Heart left ventricle (tissue), 16 donors: ENCODE measurements around the gene MRRF. TPM values are rescaled to one million over a fixed set of nuclear protein-coding genes. Genes with fewer than 3 reads are reported as not detected.

Experiments
- ATAC-seq, 4 donors: fragments of 200-7000 bp; cut with Tn5 transposase; one replicate each; pipeline ENCODE4 v1.9.1; 2020 to 2022; ENCODE audit warnings: moderate library complexity in 4 of 4, mild to moderate bottlenecking in 3 of 4, moderate number of reproducible peaks in 1 of 4
- DNase-seq, 5 donors: peaks; one replicate each; pipeline ENCODE4 v3.0.0-alpha.2; 2020
- H3K27ac ChIP-seq, 12 donors: fragments of 200-600 bp; sonication (generic) in 4 of 12; one replicate each; pipeline versions ENCODE4 v1.5.0 to v1.8.0; 2016 to 2022; ENCODE audit warnings: mild to moderate bottlenecking in 2 of 12
- H3K27me3 ChIP-seq, 9 donors: fragments of 200-600 bp; sonication (generic) in 2 of 9; one replicate each; pipeline versions ENCODE4 v1.5.1 to v1.8.0; 2016 to 2022; ENCODE audit warnings: mild to moderate bottlenecking in 3 of 9
- H3K36me3 ChIP-seq, 9 donors: fragments of 200-600 bp; sonication (generic) in 2 of 9; one replicate each; pipeline versions ENCODE4 v1.5.0 to v1.8.0; 2018 to 2022; ENCODE audit warnings: mild to moderate bottlenecking in 2 of 9
- H3K4me1 ChIP-seq, 12 donors: fragments of 200-600 bp; sonication (generic) in 4 of 12; one replicate each; pipeline versions ENCODE4 v1.5.0 to v1.8.0; 2016 to 2022; ENCODE audit warnings: mild to moderate bottlenecking in 3 of 12
- H3K4me3 ChIP-seq, 12 donors: fragments of 200-600 bp; sonication (generic) in 4 of 12; one replicate each; pipeline versions ENCODE4 v1.5.0 to v1.8.0; 2017 to 2022; ENCODE audit warnings: mild to moderate bottlenecking in 9 of 12, moderate library complexity in 4 of 12
- H3K9me3 ChIP-seq, 12 donors: fragments of 200-600 bp; sonication (generic) in 4 of 12; one replicate each; pipeline versions ENCODE4 v1.5.0 to v1.8.0; 2016 to 2022; ENCODE audit warnings: mild to moderate bottlenecking in 1 of 12
- CTCF ChIP-seq, 12 donors: fragments of 200-600 bp; sonication (generic) in 4 of 12; IDR thresholded peaks; one replicate each; pipeline versions ENCODE4 v1.5.0 to v1.8.0; 2018 to 2022; ENCODE audit warnings: antibody characterized with exemption in 12 of 12, mild to moderate bottlenecking in 5 of 12
- POLR2A ChIP-seq, 2 donors: fragments of 450-650 bp; IDR thresholded peaks; one replicate each; pipeline ENCODE4 v1.6.1; 2017; ENCODE audit warnings: antibody characterized with exemption in 2 of 2, mild to moderate bottlenecking in 2 of 2, moderate library complexity in 2 of 2
- WGBS, 4 donors: extraction: QIAGEN DNeasy Blood & Tissue Kit in 2 of 4; methylation state at CpG; one replicate each; pipeline versions ENCODE4 v1.1.5 to v1.1.7; 2013 to 2018; 5-methylcytosine and 5-hydroxymethylcytosine counted together
- intact Hi-C, 10 donors: fragments of 100-400 bp; cut with DNase I; formaldehyde crosslinking; loops; one replicate each; pipeline versions ENCODE4 v1.11.1 to v1.14.2; 2022
- polyA plus RNA-seq, 2 donors: library from polyadenylated mRNA; stranded (reverse); fragments of 200-250 nt; gene quantifications; one replicate each; pipeline ENCODE4 v1.2.3, GENCODE V29; 2013
- total RNA-seq, 9 donors: library from RNA; depleted of rRNA in 2 of 9; stranded (reverse); fragments of >200 nt in 2 of 9; fragmentation: NEBNext Ultra II Directional in 3 of 9; extraction: Animal tissue kit (Norgen Biotek cat#: 25700) in 3 of 9; gene quantifications; one replicate each; pipeline versions ENCODE4 v1.1.0 to v1.2.4, GENCODE V29; 2016 to 2023
- donor health status: ischemic (EF 13 %, LVEDD 7.1; RV severe dilation, severe dysfunction).
- donor health status: healthy with polysubstance abuse.
- donor health status: DM: no; HTN: yes; CAD: no.
- donor health status: DM: no; HTN: no; CAD: no.
- donor health status: ischemic (EF 25% LVEDD 6.9; RV normal size, moderate dysfunction).
- donor health status: ischemic (EF 25% LVEDD 5.7; RV mildly dilated, moderate dysfunction).
- donor health status: healthy.
- donor health status: DM: yes; HTN: yes; CAD: no.
- donor health status: ischemic (EF 35%, LVEDD 5.7; RV mildly dilated, moderate dysfunction).
- donor health status: nonischemic (EF 11% LVEDD 7.7; RV severe dilation, severe dysfunction).
- donor health status: DM: yes; HTN: yes; CAD: no.
- donor health status: PGD.
- donor health status: ischemic (EF 29% LVEDD 5.4; RV normal size, mild dysfunction).
- donor health status: nonischemic (EF 23%, LVEDD 6.1; RV moderate dilation, normal function).

Gene MRRF
- total and polyA plus RNA-seq, 11 donors, result 27.0 to 48.1 (median 36.0) TPM

- no peak for TF ChIP-seq POLR2A (IDR thresholded peaks at IDR 0.05)
- TF ChIP-seq CTCF (IDR thresholded peaks at IDR 0.05), result no peak
- DNase-seq, result peak; percentile 61 to 88 (median 76)
- 63 to 77% (median 73%) methylated on average over 1 of the region's 1 CpG for WGBS, 4 donors
- peaks cover 0 to 49% (median 43%) of the 10 kb centered on the region in 9 donors for H3K36me3 ChIP-seq
- no peaks in the 10 kb centered on the region for H3K27me3 ChIP-seq
- ATAC-seq, result peak in 3 of 4 donors; percentile 41 to 67 (median 49)
- H3K9me3 ChIP-seq, result no peaks in the 10 kb centered on the region
- peaks cover 19 to 52% (median 41%) of the 10 kb centered on the region in 12 donors for H3K4me1 ChIP-seq
- no peak overlapping the region for H3K4me3 ChIP-seq
- intact Hi-C loops, result loop anchor here in 5 of 10 donors (5.0 to 10.0 kb wide), 5 partner anchors 83 to 137 kb away; partner anchors contain the start of genes MORN5 (in 2 of the 5) and NDUFA8 (in 2 of the 5)
- peak overlapping the region in 7 of 12 donors; percentile 8 to 97 (median 19) for H3K27ac ChIP-seq
Measured at GRCh38 chr9:122261469-122261881, 3.2 kb upstream of the MRRF start.

- Histone ChIP-seq H3K27ac (peak overlapping the region in 6 of 12 donors; percentile 17 to 97 (median 20)), H3K27me3 (no peaks in the 10 kb centered on the region), H3K4me1 (peaks cover 19 to 52% (median 42%) of the 10 kb centered on the region in 12 donors), H3K9me3 (no peaks in the 10 kb centered on the region), H3K36me3 (peaks cover 0 to 44% (median 38%) of the 10 kb centered on the region in 9 donors), H3K4me3 (no peak overlapping the region)
- no peak for DNase-seq
- intact Hi-C loops, result loop anchor here in 5 of 10 donors (5.0 to 10.0 kb wide), 5 partner anchors 83 to 137 kb away; partner anchors contain the start of genes MORN5 (in 2 of the 5) and NDUFA8 (in 2 of the 5)
- WGBS, 4 donors, result 88 to 96% (median 91%) methylated on average over 1 of the region's 1 CpG
- ATAC-seq, result no peak
- no peak for TF ChIP-seq POLR2A (IDR thresholded peaks at IDR 0.05)
Measured at GRCh38 chr9:122262073-122262472, 2.6 kb upstream of the MRRF start.

- Histone ChIP-seq H3K9me3 (no peaks in the 10 kb centered on the region), H3K36me3 (peaks cover 0 to 28% (median 22%) of the 10 kb centered on the region in 9 donors), H3K27ac (peak overlapping the region; percentile 78 to 97 (median 94)), H3K4me3 (peak overlapping the region; percentile 52 to 77 (median 72)), H3K4me1 (peaks cover 19 to 61% (median 44%) of the 10 kb centered on the region in 12 donors), H3K27me3 (no peaks in the 10 kb centered on the region)
- peak in 3 of 4 donors; percentile 30 to 50 (median 48) for ATAC-seq
- DNase-seq, result no peak
- intact Hi-C loops, result loop anchor here in 6 of 10 donors (2.0 to 10.0 kb wide), 7 partner anchors 81 to 139 kb away; partner anchors contain the start of genes MORN5 (in 3 of the 6) and NDUFA8 (in 3 of the 6)
- no peak for TF ChIP-seq CTCF (IDR thresholded peaks at IDR 0.05)
- no peak for TF ChIP-seq POLR2A (IDR thresholded peaks at IDR 0.05)
- WGBS, 4 donors, result 10 to 14% (median 13%) methylated on average over 13 of the region's 13 CpGs
Measured at GRCh38 chr9:122263699-122264349, 858 bp upstream of the MRRF start.

GRCh38 chr9:122265149-122265915 lies 650 bp downstream of the MRRF start:
- H3K4me3 ChIP-seq, result peak overlapping the region; percentile 52 to 77 (median 72)
- H3K36me3 ChIP-seq, result peaks cover 0 to 14% (median 8%) of the 10 kb centered on the region in 9 donors
- intact Hi-C loops, result loop anchor here in 7 of 10 donors (2.0 to 10.0 kb wide), 7 partner anchors 79 to 141 kb away; partner anchors contain the start of genes MORN5 (in 2 of the 7) and NDUFA8 (in 2 of the 7)
- peak in 1 of 12 donors; percentile 10 for TF ChIP-seq CTCF (IDR thresholded peaks at IDR 0.05)
- no peak for TF ChIP-seq POLR2A (IDR thresholded peaks at IDR 0.05)
- DNase-seq (no peak), ATAC-seq (peak; percentile 5 to 24 (median 11))
- no peaks in the 10 kb centered on the region for H3K9me3 ChIP-seq
- H3K27ac ChIP-seq, result peak overlapping the region; percentile 78 to 97 (median 94)
- H3K27me3 ChIP-seq, result no peaks in the 10 kb centered on the region
- 8 to 11% (median 9%) methylated on average over 17 of the region's 17 CpGs for WGBS, 4 donors
- H3K4me1 ChIP-seq, result peaks cover 19 to 61% (median 44%) of the 10 kb centered on the region in 12 donors
